H1 (cell line): Measurements from ENCODE around the gene PRKN. TPM values are rescaled to one million over a fixed set of nuclear protein-coding genes. Genes with fewer than 3 reads are reported as not detected.

Experiments
- CTCF ChIA-PET: fragments of 300-600 bp; sonication (Branson Sonifier 250); formaldehyde crosslinking; loops from one replicate; lab custom pipeline; 2021; ENCODE audit not compliant: partially characterized antibody; lab: Charles Lee
- POLR2A ChIA-PET: fragments of 300-600 bp; sonication (Branson Sonifier 250); formaldehyde crosslinking; loops from one replicate; lab custom pipeline; 2021; ENCODE audit warnings: inconsistent platforms; ENCODE audit not compliant: partially characterized antibody; lab: Charles Lee
- DNase-seq, 2 experiments: peaks; one replicate each; pipeline versions ENCODE4 v3.0.0 to v3.0.0-alpha.2; 2010 to 2022; ENCODE audit warnings: low spot score in 2 of 2, low read depth in 1 of 2, mixed read lengths in 1 of 2
- FAIRE-seq: peaks from 2 replicates; lab custom pipeline; 2011; peaks lifted over from hg19 to GRCh38; lab: Jason Lieb, UNC
- H2AFZ ChIP-seq: 2 replicates; pipeline ENCODE4 v1.8.1; 2012; ENCODE audit warnings: low read length, inconsistent platforms
- H2AK5ac ChIP-seq: 2 replicates; pipeline ENCODE4 v1.6.1; 2013; ENCODE audit warnings: low read depth, low read length
- H2BK120ac ChIP-seq: replicated peaks from 2 replicates; pipeline ENCODE3; 2013; ENCODE audit warnings: low read depth, low read length, inconsistent platforms
- H2BK12ac ChIP-seq: 2 replicates; pipeline ENCODE4 v1.6.1; 2013; ENCODE audit warnings: low read depth, low read length
- H2BK15ac ChIP-seq: 2 replicates; pipeline ENCODE4 v1.6.1; 2013; ENCODE audit warnings: low read length
- H2BK20ac ChIP-seq: 2 replicates; pipeline ENCODE4 v1.6.1; 2013; ENCODE audit warnings: low read length
- H2BK5ac ChIP-seq: 2 replicates; pipeline ENCODE4 v1.6.1; 2013; ENCODE audit warnings: low read depth, low read length
- H3K14ac ChIP-seq: 2 replicates; pipeline ENCODE4 v1.6.1; 2013; ENCODE audit warnings: inconsistent platforms; ENCODE audit not compliant: insufficient read length
- H3K18ac ChIP-seq: 2 replicates; pipeline ENCODE4 v1.6.1; 2013; ENCODE audit warnings: low read length; ENCODE audit errors: extremely low read depth
- H3K23ac ChIP-seq: 2 replicates; pipeline ENCODE4 v1.6.1; 2013; ENCODE audit warnings: inconsistent platforms; ENCODE audit not compliant: insufficient read length
- H3K23me2 ChIP-seq: 2 replicates; pipeline ENCODE4 v1.6.1; 2013; ENCODE audit warnings: low read depth, low read length
- H3K27ac ChIP-seq: 2 replicates; pipeline ENCODE4 v1.6.1; 2011; ENCODE audit warnings: low read depth, low read length, inconsistent platforms
- H3K27me3 ChIP-seq, 4 experiments: replicated peaks in 1 of 4; 1 replicate in 1 of 4; 2 replicates in 3 of 4; pipeline versions ENCODE4 v1.6.1 to v1.8.1; 2011 to 2013; ENCODE audit warnings: low read length in 3 of 4, mild to moderate bottlenecking in 3 of 4, inconsistent platforms in 2 of 4, mixed read lengths in 2 of 4, moderate library complexity in 1 of 4; ENCODE audit not compliant: control insufficient read depth in 3 of 4, insufficient read depth in 3 of 4; ENCODE audit errors: extremely low read depth in 1 of 4
- H3K36me3 ChIP-seq, 4 experiments: 2 replicates each; pipeline versions ENCODE4 v1.6.1 to v1.8.1; 2011 to 2013; ENCODE audit warnings: mild to moderate bottlenecking in 4 of 4, low read length in 3 of 4, moderate library complexity in 2 of 4, control low read depth in 1 of 4, inconsistent platforms in 1 of 4; ENCODE audit not compliant: insufficient read depth in 4 of 4, control insufficient read depth in 2 of 4
- H3K4ac ChIP-seq: replicated peaks from 2 replicates; pipeline ENCODE3; 2013; ENCODE audit warnings: low read length, low read depth, mixed read lengths, inconsistent platforms; ENCODE audit not compliant: insufficient read length
- H3K4me1 ChIP-seq, 4 experiments: replicated peaks in 1 of 4; 1 replicate in 1 of 4; 2 replicates in 3 of 4; pipeline versions ENCODE4 v1.6.1 to v1.8.1; 2011 to 2013; ENCODE audit warnings: low read length in 3 of 4, inconsistent platforms in 2 of 4, mixed read lengths in 1 of 4; ENCODE audit not compliant: insufficient read depth in 4 of 4, control insufficient read depth in 3 of 4
- H3K4me2 ChIP-seq, 2 experiments: 2 replicates each; pipeline versions ENCODE4 v1.6.1 to v1.8.1; 2011 to 2013; ENCODE audit warnings: low read depth in 2 of 2, low read length in 2 of 2, control low read depth in 1 of 2, inconsistent platforms in 1 of 2, mild to moderate bottlenecking in 1 of 2; ENCODE audit not compliant: insufficient read depth in 1 of 2
- H3K4me3 ChIP-seq, 4 experiments: fragments of 200-600, 300-600 bp in 1 of 4; sonication (generic), shearing (Covaris generic), sonication (Bioruptor Twin) in 1 of 4; 2 replicates each; pipeline versions ENCODE4 v1.5.1 to v1.8.1; 2011 to 2016; ENCODE audit warnings: low read length in 4 of 4, low read depth in 3 of 4, control low read depth in 2 of 4, inconsistent platforms in 2 of 4, mild to moderate bottlenecking in 2 of 4, mixed read lengths in 1 of 4, moderate library complexity in 1 of 4; ENCODE audit not compliant: insufficient read depth in 2 of 4; ENCODE audit errors: extremely low read depth in 1 of 4
- H3K56ac ChIP-seq: replicated peaks from 2 replicates; pipeline ENCODE3; 2013; ENCODE audit warnings: low read depth, mild to moderate bottlenecking, mixed read lengths, low read length, inconsistent platforms; ENCODE audit not compliant: insufficient read length
- H3K79me1 ChIP-seq: 2 replicates; pipeline ENCODE4 v1.6.1; 2013; ENCODE audit warnings: low read depth, low read length, control low read depth
- H3K79me2 ChIP-seq, 2 experiments: 2 replicates each; pipeline versions ENCODE4 v1.6.1 to v1.8.1; 2012 to 2013; ENCODE audit warnings: low read length in 2 of 2, mild to moderate bottlenecking in 2 of 2, inconsistent platforms in 1 of 2; ENCODE audit not compliant: insufficient read depth in 2 of 2, control insufficient read depth in 1 of 2
- H3K9ac ChIP-seq, 4 experiments: replicated peaks in 1 of 4; 1 replicate in 1 of 4; 2 replicates in 3 of 4; pipeline versions ENCODE4 v1.6.1 to v1.8.1; 2011 to 2013; ENCODE audit warnings: low read depth in 3 of 4, low read length in 3 of 4, control low read depth in 2 of 4, mild to moderate bottlenecking in 2 of 4, moderate library complexity in 2 of 4, inconsistent platforms in 1 of 4; ENCODE audit errors: extremely low read depth in 1 of 4
- H3K9me3 ChIP-seq, 2 experiments: 2 replicates each; pipeline versions ENCODE4 v1.6.1 to v1.8.1; 2012 to 2013; ENCODE audit warnings: mild to moderate bottlenecking in 2 of 2, moderate library complexity in 2 of 2, control low read depth in 1 of 2, inconsistent platforms in 1 of 2, low read depth in 1 of 2, low read length in 1 of 2, mixed read lengths in 1 of 2; ENCODE audit not compliant: insufficient read depth in 2 of 2
- H4K20me1 ChIP-seq, 2 experiments: replicated peaks in 1 of 2; 2 replicates each; pipeline versions ENCODE3 to v1.8.1; 2011 to 2013; ENCODE audit warnings: inconsistent platforms in 2 of 2, low read length in 2 of 2, mild to moderate bottlenecking in 1 of 2; ENCODE audit not compliant: insufficient read depth in 2 of 2, control insufficient read depth in 1 of 2
- H4K5ac ChIP-seq: 2 replicates; pipeline ENCODE4 v1.6.1; 2013; ENCODE audit warnings: low read length, low read depth, mixed read lengths, inconsistent platforms; ENCODE audit not compliant: insufficient read length
- H4K8ac ChIP-seq: 2 replicates; pipeline ENCODE4 v1.8.0; 2013; ENCODE audit warnings: mild to moderate bottlenecking, moderate library complexity, low read length, inconsistent platforms; ENCODE audit not compliant: insufficient read depth; ENCODE audit errors: extremely low read depth
- H4K91ac ChIP-seq: replicated peaks from 2 replicates; pipeline ENCODE3; 2013; ENCODE audit warnings: low read length, mixed read lengths, inconsistent platforms; ENCODE audit not compliant: insufficient read length
- BACH1 ChIP-seq: IDR thresholded peaks from 2 replicates; pipeline ENCODE4 v1.6.1; 2012; ENCODE audit warnings: low read length, improper control_type of control experiment
- CBX8 ChIP-seq: fragments of 300-800, 300-1000 bp; sonication (generic); IDR thresholded peaks from 2 replicates; pipeline ENCODE4 v1.7.1; 2016; ENCODE audit warnings: low read depth, low read length, borderline replicate concordance
- CHD2 ChIP-seq: IDR thresholded peaks from 2 replicates; pipeline ENCODE4 v1.6.1; 2012; ENCODE audit warnings: low read length, improper control_type of control experiment
- HDAC2 ChIP-seq, 2 experiments: fragments of 300-600 bp in 1 of 2; sonication (generic) in 1 of 2; IDR thresholded peaks; 2 replicates each; pipeline ENCODE4 v1.6.1; 2011 to 2012; ENCODE audit warnings: low read depth in 2 of 2, low read length in 2 of 2, mild to moderate bottlenecking in 2 of 2, moderate library complexity in 2 of 2, borderline replicate concordance in 1 of 2, inconsistent platforms in 1 of 2
- KDM4A ChIP-seq: IDR thresholded peaks from one replicate; pipeline ENCODE4 v1.7.1; 2012; ENCODE audit warnings: low read depth, mild to moderate bottlenecking, moderate library complexity, low read length, inconsistent platforms; ENCODE audit not compliant: severe bottlenecking
- POLR2AphosphoS5 ChIP-seq: IDR thresholded peaks from 2 replicates; pipeline ENCODE4 v1.6.1; 2011; ENCODE audit warnings: low read depth, low read length
- RBBP5 ChIP-seq: IDR thresholded peaks from 2 replicates; pipeline ENCODE4 v1.7.1; 2012; ENCODE audit warnings: low read depth, mild to moderate bottlenecking, inconsistent platforms, low read length, moderate library complexity, borderline replicate concordance
- SIN3A ChIP-seq, 2 experiments: IDR thresholded peaks in 1 of 2; conservative IDR thresholded peaks in 1 of 2; 2 replicates each; pipeline ENCODE4 v1.6.1; 2011 to 2012; ENCODE audit warnings: low read length in 2 of 2, improper control_type of control experiment in 1 of 2, low read depth in 1 of 2, mild to moderate bottlenecking in 1 of 2
- SIRT6 ChIP-seq: IDR thresholded peaks from one replicate; pipeline ENCODE4 v1.7.1; 2012; ENCODE audit warnings: low read length, inconsistent platforms
- SP2 ChIP-seq: IDR thresholded peaks from 2 replicates; pipeline ENCODE4 v1.6.1; 2012; ENCODE audit warnings: mild to moderate bottlenecking, low read length, inconsistent platforms
- SP4 ChIP-seq: IDR thresholded peaks from 2 replicates; pipeline ENCODE4 v1.6.1; 2012; ENCODE audit warnings: low read length, inconsistent platforms
- TAF7 ChIP-seq: optimal IDR thresholded peaks from 2 replicates; pipeline ENCODE3; 2011; ENCODE audit warnings: low read depth, mild to moderate bottlenecking, inconsistent platforms, low read length, moderate library complexity, borderline replicate concordance
- TBP ChIP-seq: IDR thresholded peaks from 2 replicates; pipeline ENCODE4 v1.6.1; 2011; ENCODE audit warnings: low read depth, low read length, improper control_type of control experiment
- TEAD4 ChIP-seq: IDR thresholded peaks from 2 replicates; pipeline ENCODE4 v1.6.1; 2012; ENCODE audit warnings: low read depth, low read length, inconsistent platforms, mixed read lengths
- WGBS, 2 experiments: shearing (Covaris generic) in 1 of 2; methylation state at CpG; one replicate each; pipeline versions ENCODE4 v1.1.6 to v1.1.7; 2013 to 2015; ENCODE audit warnings: low lambda C conversion rate in 2 of 2, mixed read lengths in 2 of 2, inconsistent platforms in 1 of 2, low coverage in 1 of 2, missing lambda C conversion rate in 1 of 2; ENCODE audit not compliant: insufficient replicate concordance in 2 of 2, insufficient coverage in 1 of 2, insufficient read length in 1 of 2; ENCODE audit errors: extremely low coverage in 1 of 2, missing lambda C conversion rate in 1 of 2; 5-methylcytosine and 5-hydroxymethylcytosine counted together
- polyA plus RNA-seq, 7 experiments: library from polyadenylated mRNA; depleted of rRNA in 3 of 7; stranded (reverse) in 5 of 7; unstranded in 2 of 7; fragments of >200 nt in 5 of 7; fragments of 200-250 nt in 2 of 7; gene quantifications; 1 replicate in 5 of 7; 2 replicates in 1 of 7; 4 replicates in 1 of 7; pipeline versions ENCODE4 v1.2.1 to v1.2.3, GENCODE V29; 2011 to 2013; ENCODE audit warnings: missing spikeins in 2 of 7, mixed read lengths in 2 of 7
- total RNA-seq: library from RNA; stranded (reverse); fragmentation: NEBNext Ultra II Directional; extraction: Animal tissue kit (Norgen Biotek cat#: 25700); gene quantifications from 2 replicates; pipeline ENCODE4 v1.2.1, GENCODE V29; 2021
- TF ChIP-seq, protein P1 (sequence below): IDR thresholded peaks from 2 replicates; pipeline ENCODE4 v1.6.1; 2011; ENCODE audit warnings: low read depth, mild to moderate bottlenecking, low read length; ENCODE audit not compliant: insufficient read depth

The PRKN gene
- total and polyA plus RNA-seq, 2 of the 8 experiments (the other 6 are each of a cell fraction or from before 2014, with no cell fraction given), result 0.13 to 0.29 TPM

DNA sequence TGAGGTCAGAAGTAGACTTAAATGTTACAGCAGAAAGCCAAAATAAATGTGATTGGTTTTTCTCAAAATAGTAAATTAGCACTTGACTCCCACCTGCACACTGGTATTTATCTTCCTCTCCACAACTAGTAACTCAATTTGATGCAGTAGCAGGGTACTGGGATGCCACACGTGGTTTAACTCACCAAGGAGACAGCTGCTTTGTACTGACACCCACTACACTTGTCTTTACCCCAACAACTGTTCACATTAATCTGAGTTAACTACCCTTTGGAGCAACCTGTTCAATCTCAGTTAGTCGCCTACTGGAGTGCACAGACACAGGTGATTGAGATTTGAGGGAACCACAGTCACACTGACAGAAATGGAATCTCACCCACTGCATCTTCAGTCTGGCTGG, 242.1 kb downstream of the PRKN start:
- no peak overlapping the region for H2AK5ac ChIP-seq
- H3K79me2 ChIP-seq, result no peaks in the 10 kb centered on the region
- peaks cover 0 to 3% (median 0%) of the 10 kb centered on the region in 4 experiments; a peak in 1 of 7 replicates for H3K4me1 ChIP-seq
- no peaks in the 10 kb centered on the region for H3K27me3 ChIP-seq
- no peak overlapping the region for H3K27ac ChIP-seq
- H3K18ac ChIP-seq, result no peak overlapping the region
- no peak overlapping the region for H2BK120ac ChIP-seq
- ChIA-PET POLR2A (no interaction called here), CTCF (interaction anchor here (1.1 kb wide), 1 partner anchor 9 kb away, joined by 3 read pairs; no protein-coding TSS in a partner anchor)
- DNase-seq, result no peak
- no peak overlapping the region for H2BK20ac ChIP-seq
- H3K56ac ChIP-seq, result no peak overlapping the region
- H3K4ac ChIP-seq, result no peak overlapping the region
- H4K91ac ChIP-seq, result no peak overlapping the region
- H3K14ac ChIP-seq, result no peak overlapping the region
- H3K36me3 ChIP-seq, result no peaks in the 10 kb centered on the region
- 68% methylated on average over 2 of the region's 2 CpGs; no CpG with 5 or more reads in 1 of the 2 experiments for WGBS, 2 experiments
- H4K20me1 ChIP-seq, result no peaks in the 10 kb centered on the region
- H3K79me1 ChIP-seq, result no peaks in the 10 kb centered on the region
- no peak overlapping the region for H3K4me3 ChIP-seq
- no peak overlapping the region for H2BK15ac ChIP-seq
- no peak overlapping the region for H4K5ac ChIP-seq
- H2AFZ ChIP-seq, result no peak overlapping the region
- H2BK12ac ChIP-seq, result no peak overlapping the region
- no peak overlapping the region for H3K4me2 ChIP-seq
- H3K23me2 ChIP-seq, result no peaks in the 10 kb centered on the region
- no peak overlapping the region for H4K8ac ChIP-seq
- H3K9ac ChIP-seq, result no peak overlapping the region
- FAIRE-seq, result no peak
- H3K9me3 ChIP-seq, result no peaks in the 10 kb centered on the region
- no peak overlapping the region for H2BK5ac ChIP-seq
- H3K23ac ChIP-seq, result no peak overlapping the region
- no peak for TF ChIP-seq CHD2
- no peak for TF ChIP-seq KDM4A
- no peak for TF ChIP-seq HDAC2 (IDR thresholded peaks at IDR 0.05; ENCODE audit: borderline replicate concordance in 1 of 2, low read depth in 2 of 2, low read length in 2 of 2)
- no peak for TF ChIP-seq SP4
- TF ChIP-seq SIRT6, result no peak
- TF ChIP-seq TBP, result no peak
- no peak for TF ChIP-seq SIN3A (conservative IDR thresholded peaks at IDR 0.05 in 1 of 2, IDR thresholded peaks at IDR 0.05 in 1 of 2; ENCODE audit: low read depth in 1 of 2, low read length in 2 of 2)
- no peak for TF ChIP-seq CBX8
- no peak for TF ChIP-seq BACH1
- TF ChIP-seq SP2, result no peak
- TF ChIP-seq RBBP5, result no peak
- no peak for TF ChIP-seq POLR2AphosphoS5
- TF ChIP-seq TAF7, result no peak
- TF ChIP-seq TEAD4, result no peak
- TF ChIP-seq, protein P1, sequence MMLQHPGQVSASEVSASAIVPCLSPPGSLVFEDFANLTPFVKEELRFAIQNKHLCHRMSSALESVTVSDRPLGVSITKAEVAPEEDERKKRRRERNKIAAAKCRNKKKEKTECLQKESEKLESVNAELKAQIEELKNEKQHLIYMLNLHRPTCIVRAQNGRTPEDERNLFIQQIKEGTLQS, result no peak
